Osteocyte (in vitro differentiated cells): ENCODE measurements around the gene DDN. TPM values are rescaled to one million over a fixed set of nuclear protein-coding genes. Genes with fewer than 3 reads are reported as not detected.

Source experiments
- DNase-seq: peaks from one replicate; pipeline ENCODE4 v3.0.0; 2021; ENCODE audit warnings: mixed read lengths; ENCODE audit not compliant: unreplicated experiment; ENCODE audit errors: extremely low spot score
- H3K27ac Mint-ChIP-seq: one replicate; pipeline ENCODE4 v1.8.0; 2021; ENCODE audit warnings: mild to moderate bottlenecking, mixed read lengths; ENCODE audit not compliant: unreplicated experiment
- H3K27me3 Mint-ChIP-seq: one replicate; pipeline ENCODE4 v1.8.0; 2021; ENCODE audit warnings: mixed read lengths; ENCODE audit not compliant: unreplicated experiment
- H3K36me3 Mint-ChIP-seq: one replicate; pipeline ENCODE4 v1.8.0; 2021; ENCODE audit warnings: mixed read lengths; ENCODE audit not compliant: unreplicated experiment
- H3K4me1 Mint-ChIP-seq: one replicate; pipeline ENCODE4 v1.8.0; 2021; ENCODE audit warnings: mixed read lengths; ENCODE audit not compliant: unreplicated experiment
- H3K4me3 Mint-ChIP-seq: one replicate; pipeline ENCODE4 v1.8.0; 2021; ENCODE audit warnings: mild to moderate bottlenecking, moderate library complexity, mixed read lengths; ENCODE audit not compliant: unreplicated experiment
- H3K9me3 Mint-ChIP-seq: one replicate; pipeline ENCODE4 v1.8.0; 2021; ENCODE audit warnings: mixed read lengths; ENCODE audit not compliant: unreplicated experiment
- CTCF ChIP-seq: fragments of 200-600 bp; sonication (generic); IDR thresholded peaks from 2 replicates; pipeline ENCODE4 v1.5.0; 2021; ENCODE audit warnings: antibody characterized with exemption, mild to moderate bottlenecking, moderate library complexity
- long read RNA-seq: library from polyadenylated mRNA; unstranded; transcript quantifications from one replicate; pipeline ENCODE4 v2.0.0, GENCODE V29; 2021
- total RNA-seq: library from RNA; stranded (reverse); gene quantifications from 2 replicates; pipeline ENCODE4 v1.2.1, GENCODE V29; 2021

DDN gene
- total RNA-seq, result 0.08 and 0.26 TPM in 2 replicates
- long read RNA-seq, result 0 reads

- H3K27ac Mint-ChIP-seq, result no peak within 1 kb of the TSS
- peaks cover 2% of the 10 kb centered on the region for H3K27me3 Mint-ChIP-seq
- H3K36me3 Mint-ChIP-seq, result peaks cover 24% of the 10 kb centered on the region
These were observed at the start of gene DDN for GRCh38 chr12:48999371-49000131. DDN (minus strand) TSS chr12:48999375; CDS start chr12:48999287, 88 bp downstream.

DNA sequence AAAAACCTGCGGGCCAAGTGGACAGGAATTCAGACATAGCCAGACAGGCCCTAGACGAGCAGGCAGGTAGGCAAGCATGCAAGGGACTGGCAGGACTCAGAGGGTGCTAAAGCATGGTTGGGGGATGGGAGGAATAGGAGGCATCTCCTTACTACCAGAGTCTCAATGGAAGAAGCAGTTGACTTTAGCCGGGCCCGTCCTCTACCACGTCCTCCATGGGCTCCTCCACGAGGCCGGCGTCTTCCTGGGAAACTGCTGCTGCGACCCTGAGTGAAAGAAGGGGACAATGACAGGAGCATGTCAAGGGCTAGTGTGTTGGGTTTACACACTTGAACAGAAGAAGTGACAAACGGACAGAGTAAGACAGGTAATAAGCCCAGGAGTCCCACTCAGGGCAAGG lies 49.8 kb upstream of the DDN start:
- H3K27ac Mint-ChIP-seq, result peak overlapping the region; percentile 59
- no peak overlapping the region for H3K4me3 Mint-ChIP-seq
- no peak for DNase-seq
- peaks cover 57% of the 10 kb centered on the region for H3K36me3 Mint-ChIP-seq
- peaks cover 23% of the 10 kb centered on the region for H3K4me1 Mint-ChIP-seq
- no peaks in the 10 kb centered on the region for H3K27me3 Mint-ChIP-seq
- no peak for TF ChIP-seq CTCF
- no peaks in the 10 kb centered on the region for H3K9me3 Mint-ChIP-seq

More at GRCh38 chr12:48999371-49000131, at the start of gene DDN:
- Mint-ChIP-seq H3K9me3 (no peaks in the 10 kb centered on the region), H3K4me3 (peak within 1 kb of the TSS; percentile 70), H3K4me1 (peaks cover 31% of the 10 kb centered on the region)
- no peak for DNase-seq
- no peak for TF ChIP-seq CTCF

DNA sequence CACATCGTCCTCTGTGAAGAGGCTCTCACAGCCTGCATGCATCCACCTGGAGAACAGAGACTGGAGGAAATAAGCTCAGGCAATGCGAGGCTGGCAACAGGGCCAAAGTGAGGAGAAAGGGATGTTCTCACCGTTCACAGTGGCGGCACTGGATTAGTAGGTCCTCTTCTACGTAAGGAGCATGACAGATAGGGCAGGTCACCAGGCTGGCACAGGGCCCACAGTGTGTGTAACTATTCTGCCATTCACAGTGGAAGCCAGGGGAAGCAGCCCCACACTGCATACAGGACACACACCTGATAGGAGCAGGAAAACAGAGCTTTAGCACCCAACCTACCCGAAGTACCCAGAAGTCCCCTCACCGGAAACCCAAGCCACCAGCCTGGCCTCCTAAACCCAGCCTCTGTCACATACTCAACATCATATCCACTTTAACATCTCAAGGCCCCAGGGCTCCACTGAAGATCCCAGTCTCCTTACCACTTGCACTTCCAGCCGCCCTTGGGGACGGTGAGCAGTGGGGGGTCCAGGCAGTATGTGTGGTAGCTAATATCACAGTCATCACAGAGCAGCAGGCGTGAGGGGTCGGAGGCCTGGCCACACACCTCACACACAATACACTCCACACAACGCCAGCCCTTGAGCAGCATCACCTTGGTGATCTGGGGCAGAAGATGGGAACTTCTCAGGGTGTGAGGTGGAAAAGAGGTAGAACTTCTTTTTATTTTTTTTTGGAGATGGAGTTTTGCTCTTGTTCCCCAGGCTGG lies 47.1 kb upstream of the DDN start:
- Mint-ChIP-seq H3K9me3 (no peaks in the 10 kb centered on the region), H3K36me3 (peaks cover 50% of the 10 kb centered on the region)

GRCh38 chr12:49044660-49045059 lies 45.5 kb upstream of the DDN start:
- Mint-ChIP-seq H3K27ac (no peak overlapping the region), H3K4me1 (peaks cover 6% of the 10 kb centered on the region), H3K36me3 (peaks cover 52% of the 10 kb centered on the region), H3K9me3 (no peaks in the 10 kb centered on the region), H3K27me3 (no peaks in the 10 kb centered on the region), H3K4me3 (no peak overlapping the region)
- DNase-seq, result no peak
- no peak for TF ChIP-seq CTCF

More for the DNA sequence above, 47.1 kb upstream of the DDN start:
- DNase-seq, result no peak
- H3K27me3 Mint-ChIP-seq, result no peaks in the 10 kb centered on the region
- TF ChIP-seq CTCF, result no peak
- H3K4me3 Mint-ChIP-seq, result no peak overlapping the region
- H3K27ac Mint-ChIP-seq, result no peak overlapping the region
- peaks cover 18% of the 10 kb centered on the region for H3K4me1 Mint-ChIP-seq

GRCh38 chr12:49043856-49044258 lies 44.7 kb upstream of the DDN start:
- TF ChIP-seq CTCF, result peak; percentile 66
- H3K36me3 Mint-ChIP-seq, result peaks cover 51% of the 10 kb centered on the region

More at GRCh38 chr12:49043856-49044258, 44.7 kb upstream of the DDN start:
- DNase-seq, result no peak
- Mint-ChIP-seq H3K9me3 (no peaks in the 10 kb centered on the region), H3K27me3 (no peaks in the 10 kb centered on the region), H3K27ac (no peak overlapping the region), H3K4me3 (no peak overlapping the region), H3K4me1 (no peaks in the 10 kb centered on the region)
